ENCODE results near the gene MXRA7. TPM values are rescaled to one million over a fixed set of nuclear protein-coding genes. Genes with fewer than 3 reads are reported as not detected.

MXRA7 gene
- total RNA-seq, 1 donor from 2014 or later, result 236 TPM

GRCh38 chr17:76721463-76721862 is 10.7 kb upstream of the MXRA7 start:
- no peaks in the 10 kb centered on the region for H3K36me3 Mint-ChIP-seq (ENCODE audit: unreplicated experiment)
- no peak for DNase-seq
- TF ChIP-seq CTCF (IDR thresholded peaks at IDR 0.05; ENCODE audit: partially characterized antibody, unreplicated experiment), result no peak
- H3K4me3 Mint-ChIP-seq (ENCODE audit: unreplicated experiment), result no peak overlapping the region
- H3K27ac Mint-ChIP-seq (ENCODE audit: unreplicated experiment), result no peak overlapping the region
- no peaks in the 10 kb centered on the region for H3K27me3 Mint-ChIP-seq (ENCODE audit: unreplicated experiment)
- H3K9me3 Mint-ChIP-seq (ENCODE audit: unreplicated experiment), result no peaks in the 10 kb centered on the region
- peaks cover 5% of the 10 kb centered on the region for H3K4me1 Mint-ChIP-seq (ENCODE audit: low read depth, unreplicated experiment)

DNA sequence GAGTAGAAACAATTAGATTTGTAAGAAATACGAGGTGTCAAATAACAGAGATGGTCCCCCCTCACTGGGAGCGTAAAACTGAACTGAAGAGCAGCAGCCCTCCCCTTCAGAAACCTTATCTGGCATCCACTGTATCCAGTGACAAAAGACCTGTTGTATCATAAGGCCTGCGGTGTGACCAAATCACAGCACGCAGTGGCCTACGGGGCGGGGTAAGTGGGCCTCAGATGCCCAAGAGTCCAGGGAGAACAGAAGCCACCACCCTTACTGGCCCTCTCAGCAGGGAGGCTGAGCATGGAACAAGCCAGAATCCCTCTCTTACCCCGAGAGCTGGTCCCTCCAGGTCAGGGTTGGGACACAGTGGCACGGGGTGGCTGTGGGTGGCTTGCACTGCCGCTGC is 10.2 kb upstream of the MXRA7 start:
- Mint-ChIP-seq H3K9me3 (ENCODE audit: unreplicated experiment) (no peaks in the 10 kb centered on the region), H3K4me3 (ENCODE audit: unreplicated experiment) (no peak overlapping the region), H3K4me1 (ENCODE audit: low read depth, unreplicated experiment) (peaks cover 5% of the 10 kb centered on the region), H3K36me3 (ENCODE audit: unreplicated experiment) (no peaks in the 10 kb centered on the region), H3K27me3 (ENCODE audit: unreplicated experiment) (no peaks in the 10 kb centered on the region), H3K27ac (ENCODE audit: unreplicated experiment) (no peak overlapping the region)
- TF ChIP-seq CTCF (IDR thresholded peaks at IDR 0.05; ENCODE audit: partially characterized antibody, unreplicated experiment), result no peak
- no peak for DNase-seq

GRCh38 chr17:76720211-76720610 is 9.4 kb upstream of the MXRA7 start:
- Mint-ChIP-seq H3K27ac (ENCODE audit: unreplicated experiment) (no peak overlapping the region), H3K27me3 (ENCODE audit: unreplicated experiment) (no peaks in the 10 kb centered on the region), H3K36me3 (ENCODE audit: unreplicated experiment) (no peaks in the 10 kb centered on the region), H3K4me3 (ENCODE audit: unreplicated experiment) (no peak overlapping the region), H3K9me3 (ENCODE audit: unreplicated experiment) (no peaks in the 10 kb centered on the region), H3K4me1 (ENCODE audit: low read depth, unreplicated experiment) (peaks cover 2% of the 10 kb centered on the region)
- no peak for DNase-seq
- TF ChIP-seq CTCF (IDR thresholded peaks at IDR 0.05; ENCODE audit: partially characterized antibody, unreplicated experiment), result no peak

GRCh38 chr17:76718516-76718915 is 7.8 kb upstream of the MXRA7 start:
- no peaks in the 10 kb centered on the region for H3K27me3 Mint-ChIP-seq (ENCODE audit: unreplicated experiment)
- no peak overlapping the region for H3K4me3 Mint-ChIP-seq (ENCODE audit: unreplicated experiment)
- no peak for TF ChIP-seq CTCF (IDR thresholded peaks at IDR 0.05; ENCODE audit: partially characterized antibody, unreplicated experiment)
- H3K9me3 Mint-ChIP-seq (ENCODE audit: unreplicated experiment), result no peaks in the 10 kb centered on the region
- H3K27ac Mint-ChIP-seq (ENCODE audit: unreplicated experiment), result no peak overlapping the region
- DNase-seq, result no peak
- H3K36me3 Mint-ChIP-seq (ENCODE audit: unreplicated experiment), result no peaks in the 10 kb centered on the region
- peaks cover 7% of the 10 kb centered on the region for H3K4me1 Mint-ChIP-seq (ENCODE audit: low read depth, unreplicated experiment)

- Mint-ChIP-seq H3K4me1 (ENCODE audit: low read depth, unreplicated experiment) (peaks cover 14% of the 10 kb centered on the region), H3K36me3 (ENCODE audit: unreplicated experiment) (no peaks in the 10 kb centered on the region), H3K4me3 (ENCODE audit: unreplicated experiment) (no peak overlapping the region), H3K27ac (ENCODE audit: unreplicated experiment) (no peak overlapping the region), H3K9me3 (ENCODE audit: unreplicated experiment) (no peaks in the 10 kb centered on the region), H3K27me3 (ENCODE audit: unreplicated experiment) (no peaks in the 10 kb centered on the region)
- no peak for TF ChIP-seq CTCF (IDR thresholded peaks at IDR 0.05; ENCODE audit: partially characterized antibody, unreplicated experiment)
- DNase-seq, result no peak
Observed at GRCh38 chr17:76716839-76717215, 6.1 kb upstream of the MXRA7 start.

Measured in glutamatergic neuron (in vitro differentiated cells).